ENCODE measurements around the gene ATP10A. TPM values are rescaled to one million over a fixed set of nuclear protein-coding genes. Genes with fewer than 3 reads are reported as not detected.

The ATP10A gene
- total RNA-seq, 1 experiment from 2014 or later: 3.9 TPM

- H3K14ac ChIP-seq (ENCODE audit: insufficient read depth, low read length): no peak overlapping the region
- no peak overlapping the region for H3K4me2 ChIP-seq (ENCODE audit: insufficient read depth, insufficient read length, low read length)
- no peak overlapping the region for H3K4me3 Mint-ChIP-seq
- no peaks in the 10 kb centered on the region for H3K79me2 ChIP-seq (ENCODE audit: insufficient read depth, low read length)
- no peak overlapping the region for H3K18ac ChIP-seq (ENCODE audit: insufficient read length, low read depth, low read length)
- H4K91ac ChIP-seq (ENCODE audit: insufficient read length, low read depth, low read length): no peak overlapping the region
- H3K4me1 Mint-ChIP-seq: peaks cover 21 to 41% of the 10 kb centered on the region in 2 experiments
- H2AFZ ChIP-seq (ENCODE audit: low read length): no peak overlapping the region
- no peak overlapping the region for H3K4ac ChIP-seq (ENCODE audit: low read depth, low read length)
- no peaks in the 10 kb centered on the region for H3K9me3 ChIP-seq (ENCODE audit: control insufficient read depth, low read depth, low read length)
- H3K23ac ChIP-seq (ENCODE audit: insufficient read length, low read depth, low read length): no peak overlapping the region
- H3K79me1 ChIP-seq (ENCODE audit: insufficient read depth, low read depth, low read length, poor library complexity, severe bottlenecking): no peaks in the 10 kb centered on the region
- H2BK12ac ChIP-seq (ENCODE audit: insufficient read length, low read depth, low read length): no peak overlapping the region
- no peak overlapping the region for H3K56ac ChIP-seq (ENCODE audit: insufficient read length, low read depth, low read length)
- H2BK5ac ChIP-seq (ENCODE audit: insufficient read length, low read length): no peak overlapping the region
- no peak overlapping the region for H3K9ac ChIP-seq (ENCODE audit: extremely low read depth, insufficient read length, low read length)
- no peak overlapping the region for H3T11ph ChIP-seq (ENCODE audit: low read length)
- no peak overlapping the region for H4K5ac ChIP-seq (ENCODE audit: insufficient read length, low read depth, low read length)
- peaks cover 24% of the 10 kb centered on the region for H3K27me3 Mint-ChIP-seq (ENCODE audit: low read depth)
- no peak for DNase-seq
- no peak overlapping the region for H2AK5ac ChIP-seq (ENCODE audit: insufficient read length, low read length)
- no CpG with 5 or more reads among the region's 7 CpGs for WGBS (ENCODE audit: extremely low coverage, insufficient read length, low lambda C conversion rate)
- peaks cover 3 to 5% of the 10 kb centered on the region in 2 experiments; a peak in 3 of 5 replicates for H3K9me3 Mint-ChIP-seq
- H2BK20ac ChIP-seq (ENCODE audit: low read depth, low read length, poor library complexity, severe bottlenecking): no peak overlapping the region
- no peaks in the 10 kb centered on the region for H3K27me3 ChIP-seq (ENCODE audit: insufficient read depth, low read length)
- no peak overlapping the region for H3K27ac Mint-ChIP-seq
- no peak for TF ChIP-seq CTCF (conservative IDR thresholded peaks at IDR 0.05)
- H3K27ac ChIP-seq (ENCODE audit: insufficient read length, low read depth, low read length): no peak overlapping the region
- no peak overlapping the region for H2BK15ac ChIP-seq (ENCODE audit: low read depth, low read length)
- H4K20me1 ChIP-seq (ENCODE audit: control insufficient read depth, insufficient read depth, insufficient read length): no peaks in the 10 kb centered on the region
- H3K36me3 Mint-ChIP-seq (ENCODE audit: insufficient read depth in 1 of 3, low read depth in 3 of 3): peaks cover 5 to 15% (median 10%) of the 10 kb centered on the region in 3 experiments; a peak in 5 of 7 replicates
- H3K23me2 ChIP-seq (ENCODE audit: insufficient read length, low read depth, low read length, poor library complexity, severe bottlenecking): no peaks in the 10 kb centered on the region
- H3K4me1 ChIP-seq (ENCODE audit: insufficient read depth, low read length): peaks cover 4% of the 10 kb centered on the region; the same call in 1 of the 2 replicates
- H2BK120ac ChIP-seq (ENCODE audit: low read depth, low read length, poor library complexity, severe bottlenecking): no peak overlapping the region
- no peak overlapping the region for H4K8ac ChIP-seq (replicated peaks; ENCODE audit: insufficient read length, low read depth, low read length)
These were observed 184.6 kb downstream of the ATP10A start for GRCh38 chr15:25678500-25678855.
